ENCODE measurements around the gene PERM1.
"Not testable (repeated sequence)": the region's sequence is repeated elsewhere in the genome, so short reads cannot be mapped to it uniquely, and the experiment has no call there.

Gene PERM1

GRCh38 chr1:1020415-1021009 is 38.6 kb upstream of the PERM1 start:
- ATAC-seq (replicated peaks) (peak in 1 of 2 donors; percentile 18), DNase-seq (no peak)
- H3K9me3 Mint-ChIP-seq = no peaks in the 10 kb centered on the region
- peak overlapping the region; percentile 70 to 76 for H3K4me3 Mint-ChIP-seq
- peaks cover 0 to 8% of the 10 kb centered on the region in 2 donors for H3K36me3 Mint-ChIP-seq
- no peak overlapping the region for H3K27ac Mint-ChIP-seq
- H3K27me3 Mint-ChIP-seq = peaks cover 6 to 26% of the 10 kb centered on the region in 2 donors
- H3K4me1 Mint-ChIP-seq = peaks cover 2 to 20% of the 10 kb centered on the region in 2 donors

- peak within 1 kb of the TSS; percentile 70 to 76 for H3K4me3 Mint-ChIP-seq
- no peak within 1 kb of the TSS for H3K27ac Mint-ChIP-seq
- DNase-seq (no peak), ATAC-seq (replicated peaks) (peak; percentile 22 to 27)
- peaks cover 2 to 24% of the 10 kb centered on the region in 2 donors for H3K4me1 Mint-ChIP-seq
- peaks cover 0 to 8% of the 10 kb centered on the region in 2 donors for H3K36me3 Mint-ChIP-seq
- peaks cover 6 to 26% of the 10 kb centered on the region in 2 donors for H3K27me3 Mint-ChIP-seq
- H3K9me3 Mint-ChIP-seq = no peaks in the 10 kb centered on the region
Observed at GRCh38 chr1:1020000-1020404, 38.1 kb upstream of the PERM1 start, which contains the start of gene AGRN. Gene AGRN (plus strand): TSS chr1:1020120. CDS start chr1:1020173, 53 bp downstream.

GRCh38 chr1:1019122-1019999 is 37.5 kb upstream of the PERM1 start:
- Mint-ChIP-seq H3K4me3 (peak overlapping the region; percentile 53 to 59), H3K9me3 (no peaks in the 10 kb centered on the region), H3K27ac (no peak overlapping the region), H3K36me3 (peaks cover 2 to 8% of the 10 kb centered on the region in 2 donors), H3K4me1 (peaks cover 6 to 30% of the 10 kb centered on the region in 2 donors), H3K27me3 (peaks cover 6 to 26% of the 10 kb centered on the region in 2 donors)
- DNase-seq (peak; percentile 75), ATAC-seq (replicated peaks) (peak; percentile 76 to 85)

- Mint-ChIP-seq H3K4me1 (peaks cover 16 to 40% of the 10 kb centered on the region in 2 donors), H3K27me3 (peaks cover 4 to 24% of the 10 kb centered on the region in 2 donors)
- not testable (repeated sequence) for DNase-seq; H3K36me3 Mint-ChIP-seq; H3K27ac Mint-ChIP-seq; H3K9me3 Mint-ChIP-seq; ATAC-seq (replicated peaks); H3K4me3 Mint-ChIP-seq
Observed at GRCh38 chr1:1018321-1018685, 36.4 kb upstream of the PERM1 start.

GRCh38 chr1:1017397-1018320 is 35.8 kb upstream of the PERM1 start:
- not testable (repeated sequence) for H3K4me3 Mint-ChIP-seq; H3K9me3 Mint-ChIP-seq; ATAC-seq (replicated peaks); H3K36me3 Mint-ChIP-seq; DNase-seq
- Mint-ChIP-seq H3K27me3 (peaks cover 0 to 17% of the 10 kb centered on the region in 2 donors), H3K27ac (peak overlapping the region; percentile 28), H3K4me1 (peaks cover 18 to 35% of the 10 kb centered on the region in 2 donors)

- H3K27me3 Mint-ChIP-seq = no peaks in the 10 kb centered on the region
- H3K27ac Mint-ChIP-seq = no peak overlapping the region
- H3K4me1 Mint-ChIP-seq = peaks cover 18 to 22% of the 10 kb centered on the region in 2 donors
- ATAC-seq (replicated peaks) (no peak), DNase-seq (no peak)
- peaks cover 0 to 2% of the 10 kb centered on the region in 2 donors for H3K36me3 Mint-ChIP-seq
- peak overlapping the region; percentile 39 to 93 for H3K4me3 Mint-ChIP-seq
- H3K9me3 Mint-ChIP-seq = no peaks in the 10 kb centered on the region
Observed at GRCh38 chr1:1014799-1015681, 33.1 kb upstream of the PERM1 start.

- H3K27me3 Mint-ChIP-seq = no peaks in the 10 kb centered on the region
- ATAC-seq (replicated peaks) (no peak), DNase-seq (no peak)
- peak overlapping the region; percentile 91 to 93 for H3K4me3 Mint-ChIP-seq
- peaks cover 19 to 24% of the 10 kb centered on the region in 2 donors for H3K4me1 Mint-ChIP-seq
- peaks cover under 1 to 1% of the 10 kb centered on the region in 2 donors for H3K9me3 Mint-ChIP-seq
- peaks cover 0 to 3% of the 10 kb centered on the region in 2 donors for H3K36me3 Mint-ChIP-seq
- H3K27ac Mint-ChIP-seq = peak overlapping the region; percentile 95
Observed at GRCh38 chr1:1013922-1014648, 32.2 kb upstream of the PERM1 start.

GRCh38 chr1:1013105-1013921 is 31.4 kb upstream of the PERM1 start, which contains the start of gene ISG15:
Gene ISG15 (plus strand): TSS chr1:1013497. CDS start chr1:1013574, 77 bp downstream.
- Mint-ChIP-seq H3K27me3 (peaks cover 2 to 3% of the 10 kb centered on the region in 2 donors), H3K4me1 (peaks cover 20 to 26% of the 10 kb centered on the region in 2 donors), H3K27ac (peak within 1 kb of the TSS; percentile 95), H3K36me3 (peaks cover 0 to 4% of the 10 kb centered on the region in 2 donors), H3K4me3 (peak within 1 kb of the TSS; percentile 91 to 93), H3K9me3 (peaks cover 2 to 3% of the 10 kb centered on the region in 2 donors)
- DNase-seq (peak; percentile 79), ATAC-seq (replicated peaks) (peak; percentile 98)

- ATAC-seq (replicated peaks) = peak; percentile 1 to 3
- Mint-ChIP-seq H3K4me3 (peak overlapping the region; percentile 91 to 93), H3K27ac (peak overlapping the region; percentile 95), H3K4me1 (peaks cover 20 to 26% of the 10 kb centered on the region in 2 donors)
- H3K9me3 Mint-ChIP-seq, DNase-seq, H3K27me3 Mint-ChIP-seq, H3K36me3 Mint-ChIP-seq: not testable (repeated sequence)
Observed at GRCh38 chr1:1012736-1013104, 30.8 kb upstream of the PERM1 start.

- Mint-ChIP-seq H3K4me3 (no peak overlapping the region), H3K9me3 (peaks cover 2 to 3% of the 10 kb centered on the region in 2 donors), H3K4me1 (peaks cover 19 to 26% of the 10 kb centered on the region in 2 donors), H3K27me3 (peaks cover 10 to 17% of the 10 kb centered on the region in 2 donors), H3K36me3 (peaks cover 0 to 4% of the 10 kb centered on the region in 2 donors), H3K27ac (no peak overlapping the region)
- DNase-seq (no peak), ATAC-seq (replicated peaks) (no peak)
Observed at GRCh38 chr1:1011396-1011949, 29.6 kb upstream of the PERM1 start.

GRCh38 chr1:1010131-1010530 is 28.2 kb upstream of the PERM1 start:
- not testable (repeated sequence) for H3K9me3 Mint-ChIP-seq; ATAC-seq (replicated peaks); H3K36me3 Mint-ChIP-seq; H3K27ac Mint-ChIP-seq; DNase-seq; H3K4me3 Mint-ChIP-seq
- H3K4me1 Mint-ChIP-seq = peaks cover 21 to 26% of the 10 kb centered on the region in 2 donors
- peaks cover 20 to 29% of the 10 kb centered on the region in 2 donors for H3K27me3 Mint-ChIP-seq
